ENCODE data around the gene RARG. TPM values are rescaled to one million over a fixed set of nuclear protein-coding genes. Genes with fewer than 3 reads are reported as not detected.

Gene RARG
- total RNA-seq, 1 donor from 2014 or later, result 79.1 TPM

- peaks cover 0 to 8% of the 10 kb centered on the region in 2 donors for H3K36me3 ChIP-seq
- TF ChIP-seq CTCF (IDR thresholded peaks at IDR 0.05) (no peak), POLR2A (IDR thresholded peaks at IDR 0.05) (no peak), POLR2AphosphoS5 (IDR thresholded peaks at IDR 0.05; ENCODE audit: insufficient read depth in 1 of 2, low read depth in 1 of 2) (no peak)
- H3K4me3 ChIP-seq, result no peak overlapping the region
- peaks cover 10% of the 10 kb centered on the region for H3K4me1 ChIP-seq
- H3K27ac ChIP-seq, result no peak overlapping the region
- intact Hi-C loops (cut with DNase I), result loop anchor here (10.0 kb wide), 1 partner anchor 128 kb away; no protein-coding TSS in a partner anchor
- no peaks in the 10 kb centered on the region for H3K27me3 ChIP-seq
- no peak for DNase-seq (ENCODE audit: extremely low spot score in 2 of 2)
- H3K9me3 ChIP-seq, result no peaks in the 10 kb centered on the region
These were observed 39.0 kb downstream of the RARG start for GRCh38 chr12:53193040-53193439.

GRCh38 chr12:53192531-53193021 is 39.4 kb downstream of the RARG start:
- Histone ChIP-seq H3K27me3 (no peaks in the 10 kb centered on the region), H3K27ac (no peak overlapping the region), H3K9me3 (no peaks in the 10 kb centered on the region), H3K4me3 (no peak overlapping the region), H3K4me1 (peaks cover 5% of the 10 kb centered on the region), H3K36me3 (peaks cover 0 to 13% of the 10 kb centered on the region in 2 donors)
- no peak for DNase-seq (ENCODE audit: extremely low spot score in 2 of 2)
- intact Hi-C loops (cut with DNase I), result loop anchor here (10.0 kb wide), 1 partner anchor 128 kb away; no protein-coding TSS in a partner anchor
- TF ChIP-seq POLR2AphosphoS5 (IDR thresholded peaks at IDR 0.05; ENCODE audit: insufficient read depth in 1 of 2, low read depth in 1 of 2) (no peak), POLR2A (IDR thresholded peaks at IDR 0.05) (no peak), CTCF (IDR thresholded peaks at IDR 0.05) (no peak)

DNA sequence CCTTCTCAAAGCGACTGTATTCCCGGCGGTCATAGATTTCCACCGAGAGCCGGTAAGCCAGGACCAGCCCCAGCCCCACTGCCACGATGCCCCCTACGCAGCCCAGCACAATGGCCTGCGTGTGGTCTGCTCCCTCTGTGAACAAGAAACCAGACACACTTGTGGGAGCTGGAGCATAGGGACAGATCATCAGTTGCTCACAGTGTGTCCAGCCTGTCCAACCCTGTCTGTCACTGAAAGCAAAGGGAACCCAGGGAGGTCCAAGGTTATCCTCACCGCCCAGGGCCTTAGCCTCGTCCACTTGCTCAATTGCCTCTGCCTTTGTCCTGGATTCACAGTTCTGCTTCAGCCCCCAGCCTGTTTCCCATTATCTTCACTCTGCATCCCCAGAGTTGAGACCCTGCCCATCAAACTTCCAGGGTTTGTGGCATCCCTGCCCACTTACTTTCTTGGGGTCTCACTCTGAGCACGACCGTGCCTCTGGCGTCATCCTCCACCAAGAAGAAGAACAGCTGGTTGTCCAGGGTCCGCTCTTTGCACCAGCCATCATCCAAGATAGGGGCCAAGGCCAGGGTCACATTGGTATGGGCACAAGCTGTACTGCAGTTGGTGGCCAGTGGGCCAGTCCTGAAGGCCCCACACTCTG is 40.0 kb downstream of the RARG start:
- H3K27ac ChIP-seq, result no peak overlapping the region
- no peaks in the 10 kb centered on the region for H3K9me3 ChIP-seq
- no peaks in the 10 kb centered on the region for H3K4me1 ChIP-seq
- TF ChIP-seq POLR2A (IDR thresholded peaks at IDR 0.05) (no peak), CTCF (IDR thresholded peaks at IDR 0.05) (no peak)
- intact Hi-C loops (cut with DNase I), result loop anchor here (10.0 kb wide), 1 partner anchor 127 kb away; no protein-coding TSS in a partner anchor
- peaks cover 4 to 19% of the 10 kb centered on the region in 2 donors for H3K36me3 ChIP-seq
- H3K27me3 ChIP-seq, result no peaks in the 10 kb centered on the region
- no peak overlapping the region for H3K4me3 ChIP-seq
- no peak for DNase-seq (ENCODE audit: extremely low spot score in 2 of 2)

GRCh38 chr12:53191096-53191884 is 40.7 kb downstream of the RARG start:
- Histone ChIP-seq H3K4me1 (no peaks in the 10 kb centered on the region), H3K36me3 (peaks cover 5 to 26% of the 10 kb centered on the region in 2 donors), H3K27ac (no peak overlapping the region), H3K27me3 (no peaks in the 10 kb centered on the region), H3K4me3 (no peak overlapping the region), H3K9me3 (no peaks in the 10 kb centered on the region)
- no peak for TF ChIP-seq POLR2AphosphoS5 (IDR thresholded peaks at IDR 0.05; ENCODE audit: insufficient read depth in 1 of 2, low read depth in 1 of 2)
- TF ChIP-seq POLR2A (IDR thresholded peaks at IDR 0.05), result no peak
- TF ChIP-seq CTCF (IDR thresholded peaks at IDR 0.05), result no peak
- intact Hi-C loops (cut with DNase I), result loop anchor here (10.0 kb wide), 1 partner anchor 126 kb away; no protein-coding TSS in a partner anchor
- no peak for DNase-seq (ENCODE audit: extremely low spot score in 2 of 2)
